ENCODE measurements around the gene ATP1A4. TPM values are rescaled to one million over a fixed set of nuclear protein-coding genes. Genes with fewer than 3 reads are reported as not detected.

The ATP1A4 gene
- total RNA-seq, 1 experiment from 2014 or later: not detected

DNA sequence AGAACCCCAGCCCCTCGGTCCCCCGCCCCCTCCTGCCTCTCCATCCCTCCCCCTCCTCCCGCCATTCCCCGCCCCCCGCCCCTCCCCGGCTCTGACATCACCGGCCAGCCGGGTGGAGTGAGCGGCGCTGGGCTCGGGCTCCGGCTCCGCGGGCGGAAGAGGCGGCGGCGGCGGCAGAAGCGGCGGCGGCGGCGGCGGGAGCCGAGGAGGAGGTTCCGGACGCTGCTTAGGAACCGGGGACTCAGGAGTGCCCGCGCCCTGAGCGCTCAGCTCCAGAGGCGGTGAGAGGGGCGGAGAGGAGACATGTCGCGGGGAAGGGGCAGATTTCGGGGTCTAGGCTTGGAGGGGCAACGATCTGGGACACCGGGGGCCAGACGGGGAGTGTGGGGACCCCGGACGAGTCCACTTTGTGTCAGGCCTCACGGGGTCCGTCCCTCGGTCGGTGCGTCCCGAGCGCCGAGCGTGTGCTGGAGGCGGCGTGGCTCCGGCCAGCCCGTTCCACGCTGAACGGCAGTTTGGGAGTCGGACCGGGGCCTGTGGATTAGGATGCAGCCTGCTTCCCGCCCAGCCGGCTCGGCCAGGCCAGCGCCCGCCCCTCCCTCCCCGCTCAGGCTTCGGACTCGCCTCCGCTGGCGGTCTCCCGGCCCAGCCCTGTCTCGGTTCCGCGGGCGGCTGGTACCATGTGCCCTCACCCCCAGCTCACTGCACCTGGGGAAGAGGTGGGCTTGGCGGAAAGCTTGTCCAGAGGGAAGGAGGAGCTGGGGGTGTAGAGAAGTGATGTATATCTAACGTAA is 54.0 kb downstream of the ATP1A4 start, which contains the start of gene PEA15:
Gene PEA15 (plus strand): TSS at position 143 of the 794 bp plus-strand sequence. CDS start 6,161 bp downstream, outside the sequence.
- DNase-seq (ENCODE audit: low spot score): peak; percentile 56

DNA sequence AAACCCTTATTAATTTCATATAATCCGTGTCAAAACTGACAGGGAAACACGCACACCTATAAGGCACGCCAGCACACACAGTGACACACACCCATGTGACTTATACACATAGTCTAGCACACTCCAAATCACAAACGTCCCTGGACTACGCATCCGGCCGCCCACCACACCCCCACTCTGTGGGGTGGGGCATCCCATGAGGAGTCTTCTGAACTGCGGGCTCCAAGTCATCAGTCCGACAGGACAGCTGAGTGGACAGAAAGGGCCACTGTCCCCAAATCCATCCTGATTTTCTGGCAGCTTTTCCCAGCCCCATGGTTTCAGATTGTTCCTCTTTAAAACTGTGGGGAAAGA is 54.6 kb downstream of the ATP1A4 start:
- peak; percentile 53 for DNase-seq (ENCODE audit: low spot score)

DNA sequence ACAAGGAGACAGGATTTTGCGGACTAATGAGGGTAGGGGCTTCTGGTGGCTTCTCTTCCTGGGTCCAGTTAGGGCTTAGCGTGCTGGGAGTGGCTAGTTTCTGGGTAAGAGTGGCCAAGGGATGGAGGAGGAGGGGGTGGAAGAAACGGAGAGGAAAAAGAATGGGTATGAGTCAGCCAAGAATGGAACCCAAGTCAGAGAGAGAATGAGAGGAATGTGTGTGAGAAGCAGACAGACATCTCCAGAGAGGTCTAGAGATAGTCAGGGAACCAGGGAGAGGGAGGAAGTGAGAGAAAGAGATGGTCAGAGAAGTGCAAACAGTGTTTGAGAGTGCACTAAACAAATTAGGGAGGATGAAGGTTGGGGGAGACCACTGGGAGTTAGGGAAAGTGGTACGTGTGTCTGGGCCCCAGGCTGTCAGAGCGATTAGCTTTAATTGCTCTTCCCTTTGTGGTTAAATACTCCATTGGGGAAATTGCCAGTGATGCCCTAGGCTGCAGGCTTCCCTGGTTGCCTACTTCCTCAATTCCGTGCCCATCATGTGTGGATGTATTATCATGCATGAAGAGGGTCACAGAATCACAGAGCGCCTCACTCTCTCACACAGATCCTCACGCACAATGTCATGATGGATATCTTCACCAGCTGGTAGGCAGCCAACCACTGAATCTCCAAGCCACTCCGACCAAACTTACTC is 55.2 kb downstream of the ATP1A4 start:
- no peak for DNase-seq (ENCODE audit: low spot score)

DNA sequence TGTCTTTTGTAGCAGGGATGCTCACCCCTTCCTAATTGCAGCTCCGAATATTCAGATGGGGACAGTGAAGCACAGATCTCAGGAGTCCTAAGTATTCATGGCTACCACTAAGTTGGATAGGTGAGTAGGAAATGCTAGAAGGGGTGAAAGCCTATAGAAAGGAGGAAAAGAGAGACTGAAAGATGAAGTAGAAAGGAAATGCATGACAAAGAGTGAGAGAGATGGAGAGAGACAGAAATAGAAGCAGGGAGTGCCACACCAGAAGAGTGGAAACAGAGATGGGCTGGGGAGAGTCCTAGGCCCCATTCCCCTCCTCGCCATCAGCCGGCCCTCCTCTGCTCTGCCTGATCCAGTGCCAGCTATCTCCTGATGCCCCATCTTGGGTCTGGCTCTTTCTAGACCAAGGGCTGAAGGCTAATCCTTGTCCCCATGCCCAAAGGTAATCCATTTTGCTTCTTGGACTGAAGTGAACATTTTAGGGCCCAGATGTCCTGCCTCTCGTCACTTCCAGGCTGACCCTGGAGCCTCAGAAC is 55.8 kb downstream of the ATP1A4 start:
- DNase-seq (ENCODE audit: low spot score): no peak

DNA sequence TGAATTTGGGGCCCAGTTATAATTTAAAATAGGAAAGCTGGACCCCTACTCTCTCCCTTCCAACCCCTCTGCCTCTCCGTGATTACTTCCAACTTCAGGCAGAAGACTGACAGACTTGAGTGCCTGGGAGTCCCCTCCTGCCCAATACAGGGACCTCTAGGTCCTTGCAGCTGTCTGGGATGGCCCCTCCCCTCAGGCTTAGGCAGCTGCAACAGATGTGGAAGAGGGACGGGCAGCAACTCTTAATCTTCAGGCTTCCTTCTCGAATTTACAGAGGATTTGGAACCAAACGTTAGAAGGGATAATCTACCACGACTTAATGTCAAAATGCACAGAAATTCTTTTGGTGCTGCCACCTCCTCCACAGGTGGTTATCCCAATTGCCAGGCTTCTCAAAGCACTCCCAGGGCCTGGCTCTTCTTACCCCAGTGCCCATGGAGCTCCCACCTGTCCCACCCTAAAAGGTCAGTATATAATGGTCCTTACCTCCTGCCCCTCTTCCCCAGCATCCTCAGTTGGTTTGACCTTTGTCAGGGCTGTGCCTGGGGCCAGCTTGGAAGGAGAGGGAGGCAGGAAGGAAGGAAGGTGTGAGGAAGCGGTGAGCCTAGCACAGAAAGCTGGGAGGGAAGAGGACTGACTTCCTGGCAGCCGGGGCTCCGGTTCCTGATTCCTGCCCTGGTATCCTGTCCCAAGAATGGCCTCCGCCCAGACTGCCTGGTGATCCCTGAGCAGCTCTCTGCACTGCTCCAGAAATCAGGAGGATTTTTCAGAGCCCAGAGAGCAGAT is 56.6 kb downstream of the ATP1A4 start:
- DNase-seq (ENCODE audit: low spot score): no peak

DNA sequence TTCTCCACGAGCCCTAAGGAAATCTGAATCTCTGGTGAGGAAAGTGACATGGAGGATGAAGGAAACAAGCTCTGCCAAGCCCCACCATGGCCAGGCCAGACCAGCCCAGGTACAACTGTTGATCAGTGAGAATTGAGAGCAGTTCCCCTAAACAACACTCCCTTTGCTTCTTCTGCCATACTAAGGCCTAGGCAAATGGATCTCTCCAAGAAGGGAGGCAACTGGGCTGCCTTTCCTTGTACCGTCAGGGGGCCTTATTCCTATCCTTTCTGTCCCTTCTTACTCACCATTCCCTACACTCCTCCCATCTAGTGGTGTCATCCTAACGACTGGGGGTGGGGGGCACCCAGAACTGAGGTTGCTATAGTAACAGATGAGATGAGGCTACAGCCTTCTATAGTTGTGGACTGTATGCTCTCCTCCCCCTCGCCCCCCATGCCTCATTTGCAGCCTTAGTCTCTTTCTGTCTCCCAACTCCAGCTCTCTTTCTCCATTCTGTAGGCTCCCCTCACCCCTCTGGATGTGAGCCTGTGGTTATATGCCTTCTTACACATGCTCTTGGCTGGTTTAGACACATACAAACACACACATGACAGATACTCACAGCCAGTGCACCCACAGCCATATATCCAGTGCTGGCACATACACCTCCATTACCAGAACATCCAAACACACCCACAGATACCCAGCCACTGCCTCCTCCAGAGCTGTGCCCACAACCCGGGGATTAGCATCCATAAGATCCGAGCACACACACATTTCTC is 57.3 kb downstream of the ATP1A4 start:
- DNase-seq (ENCODE audit: low spot score): no peak

DNA sequence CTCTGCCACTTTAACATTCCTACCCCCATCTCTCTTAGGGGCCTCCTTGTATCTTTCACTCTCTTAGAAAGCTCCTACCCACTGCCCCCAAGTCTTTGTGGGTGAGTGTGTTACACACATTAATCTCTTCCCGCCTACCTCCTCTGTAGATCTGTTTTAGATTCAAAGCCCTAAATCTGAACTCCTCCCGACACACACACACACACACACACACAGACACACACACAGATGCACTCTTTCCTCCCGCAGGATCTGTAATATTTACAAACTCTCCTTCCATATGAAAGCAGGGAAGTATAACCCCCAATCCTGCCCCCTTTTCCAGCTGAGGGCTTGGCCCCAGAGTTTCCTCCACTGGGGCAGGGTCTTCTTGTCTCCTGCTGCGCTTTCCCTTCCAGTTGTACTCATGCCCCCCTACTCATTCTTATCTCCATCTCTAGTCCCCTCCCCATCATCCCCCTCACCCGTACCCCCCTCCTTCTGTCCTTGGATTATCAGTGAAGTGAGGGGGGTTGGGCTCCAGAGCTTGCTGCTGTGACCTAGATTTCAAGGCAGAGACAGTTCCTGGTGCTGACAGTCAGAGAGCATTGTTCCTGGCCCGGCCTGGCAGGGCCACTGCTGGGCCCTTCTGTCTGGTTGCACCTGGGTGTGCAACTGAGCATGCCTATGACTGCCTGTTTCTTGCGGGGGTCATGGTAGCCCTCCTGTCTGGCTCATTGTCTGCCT is 58.1 kb downstream of the ATP1A4 start:
- no peak for DNase-seq (ENCODE audit: low spot score)

DNA sequence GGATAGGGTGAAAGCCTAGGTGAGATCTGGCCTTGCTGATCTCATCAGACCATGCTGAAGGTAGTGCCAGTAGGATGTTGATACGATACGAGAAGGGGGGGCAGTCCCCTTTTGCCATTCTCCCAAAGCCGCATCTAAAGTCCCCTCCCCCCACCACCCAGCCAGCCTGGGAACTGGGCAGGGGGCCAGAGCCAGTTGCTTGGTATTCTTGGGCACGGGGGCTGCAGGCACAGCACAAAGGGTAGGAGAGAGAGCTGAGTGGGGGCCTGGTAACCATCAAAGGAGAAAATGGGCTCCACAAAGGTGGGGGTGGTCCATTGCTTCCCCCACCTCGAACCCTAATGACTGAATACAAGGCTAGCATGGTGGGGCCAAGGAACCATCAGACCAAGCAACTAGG is 59.2 kb downstream of the ATP1A4 start:
- DNase-seq (ENCODE audit: low spot score): no peak

DNA sequence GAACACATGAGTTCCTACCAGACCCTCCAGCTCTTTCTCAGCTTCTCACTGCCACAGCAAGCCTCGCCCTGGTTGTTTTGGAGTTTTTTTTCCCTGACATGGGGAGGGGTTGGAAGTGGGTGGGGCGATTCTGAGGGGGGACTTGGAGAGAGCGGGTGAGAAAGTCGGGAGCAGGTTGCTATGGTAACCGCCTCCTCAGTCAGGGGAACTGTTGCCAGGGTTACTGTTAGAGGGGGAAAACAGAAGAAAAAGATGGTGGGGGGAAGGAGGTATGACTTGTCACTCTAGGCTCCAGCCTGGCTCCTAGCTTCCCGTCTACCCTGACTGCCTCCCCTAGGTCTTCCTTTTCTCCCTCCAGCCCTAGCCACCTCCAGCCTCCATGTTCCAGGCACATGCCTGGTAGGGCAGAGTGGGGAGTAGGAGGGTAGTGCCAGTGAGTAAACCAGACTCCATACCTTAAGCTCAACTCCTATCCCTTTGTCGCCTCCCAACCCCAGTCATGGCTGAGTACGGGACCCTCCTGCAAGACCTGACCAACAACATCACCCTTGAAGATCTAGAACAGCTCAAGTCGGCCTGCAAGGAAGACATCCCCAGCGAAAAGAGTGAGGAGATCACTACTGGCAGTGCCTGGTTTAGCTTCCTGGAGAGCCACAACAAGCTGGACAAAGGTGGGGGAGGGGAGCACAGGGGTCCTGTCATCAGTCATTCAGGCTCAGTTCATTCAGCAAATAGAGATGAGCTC is 59.8 kb downstream of the ATP1A4 start:
- DNase-seq (ENCODE audit: low spot score): no peak

DNA sequence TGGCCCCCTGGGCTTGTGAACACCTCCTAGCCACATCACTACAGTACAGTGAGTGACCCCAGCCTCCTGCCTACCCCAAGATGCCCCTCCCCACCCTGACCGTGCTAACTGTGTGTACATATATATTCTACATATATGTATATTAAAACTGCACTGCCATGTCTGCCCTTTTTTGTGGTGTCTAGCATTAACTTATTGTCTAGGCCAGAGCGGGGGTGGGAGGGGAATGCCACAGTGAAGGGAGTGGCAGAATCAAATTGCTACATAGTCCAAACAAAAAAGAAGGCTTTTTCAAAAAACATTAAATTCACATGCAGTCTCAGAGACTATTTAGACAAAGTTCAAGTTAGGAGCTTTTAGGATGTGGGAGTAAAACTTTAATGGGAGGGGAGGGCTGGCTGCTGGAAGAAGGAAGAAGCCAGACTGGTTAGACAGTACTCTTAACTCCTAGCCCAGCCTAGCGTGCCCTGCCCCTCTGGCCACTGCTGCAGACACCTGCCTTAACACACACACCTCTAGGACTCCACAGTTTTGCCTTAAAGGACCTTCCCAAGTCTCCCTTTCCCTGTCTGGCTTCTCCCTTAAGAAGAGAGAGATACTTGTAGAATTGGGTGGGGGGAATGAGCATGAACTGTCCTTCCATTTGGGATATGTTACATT is 63.2 kb downstream of the ATP1A4 start:
- DNase-seq (ENCODE audit: low spot score): no peak

DNA sequence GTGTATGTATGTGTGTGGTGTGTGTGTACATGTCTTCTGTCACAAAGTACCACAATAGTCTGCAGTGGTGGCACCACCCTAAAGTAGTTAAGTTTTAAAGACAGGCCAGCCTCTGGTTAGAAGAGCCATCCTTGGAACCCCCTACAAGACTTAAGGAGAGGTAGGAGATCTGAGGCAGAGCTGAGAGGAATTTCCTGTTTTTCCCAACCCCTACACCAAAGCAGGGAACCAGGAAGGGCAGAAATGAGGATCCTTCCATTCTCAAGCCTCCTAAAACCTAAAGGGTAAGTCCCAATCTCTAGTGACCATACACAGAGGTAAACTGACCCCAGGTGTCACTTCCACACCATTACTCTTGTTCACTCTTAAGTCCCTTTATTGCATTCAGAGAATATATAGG is 64.9 kb downstream of the ATP1A4 start:
- no peak for DNase-seq (ENCODE audit: low spot score)

DNA sequence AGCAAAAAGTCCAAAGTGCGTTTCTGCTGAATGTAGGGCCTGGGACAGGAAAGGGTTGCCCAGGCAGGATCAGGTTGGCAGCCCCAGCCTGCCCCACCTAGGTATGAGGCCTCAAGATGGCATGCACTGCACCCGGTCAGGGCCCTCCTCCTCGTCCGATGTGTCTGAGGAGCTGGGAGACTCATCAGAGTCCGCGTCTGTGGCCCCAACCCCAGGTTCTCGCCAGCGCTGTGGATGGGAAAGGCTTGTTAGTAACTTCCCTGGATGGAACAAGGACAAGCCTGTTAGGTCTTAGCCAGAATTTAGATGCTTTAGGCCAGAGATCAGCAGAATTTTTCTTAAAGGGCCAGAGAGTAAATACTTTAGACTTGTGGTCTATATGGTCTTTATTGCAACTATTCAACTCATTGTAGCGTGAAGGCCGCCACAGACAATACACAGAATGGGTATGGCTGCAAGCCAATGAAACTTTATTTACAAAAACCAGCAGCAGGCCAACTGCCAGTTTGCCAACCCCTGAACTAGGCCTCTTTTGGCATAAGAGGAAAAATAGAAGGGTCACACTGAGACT is 66.2 kb downstream of the ATP1A4 start:
- DNase-seq (ENCODE audit: low spot score): no peak

DNA sequence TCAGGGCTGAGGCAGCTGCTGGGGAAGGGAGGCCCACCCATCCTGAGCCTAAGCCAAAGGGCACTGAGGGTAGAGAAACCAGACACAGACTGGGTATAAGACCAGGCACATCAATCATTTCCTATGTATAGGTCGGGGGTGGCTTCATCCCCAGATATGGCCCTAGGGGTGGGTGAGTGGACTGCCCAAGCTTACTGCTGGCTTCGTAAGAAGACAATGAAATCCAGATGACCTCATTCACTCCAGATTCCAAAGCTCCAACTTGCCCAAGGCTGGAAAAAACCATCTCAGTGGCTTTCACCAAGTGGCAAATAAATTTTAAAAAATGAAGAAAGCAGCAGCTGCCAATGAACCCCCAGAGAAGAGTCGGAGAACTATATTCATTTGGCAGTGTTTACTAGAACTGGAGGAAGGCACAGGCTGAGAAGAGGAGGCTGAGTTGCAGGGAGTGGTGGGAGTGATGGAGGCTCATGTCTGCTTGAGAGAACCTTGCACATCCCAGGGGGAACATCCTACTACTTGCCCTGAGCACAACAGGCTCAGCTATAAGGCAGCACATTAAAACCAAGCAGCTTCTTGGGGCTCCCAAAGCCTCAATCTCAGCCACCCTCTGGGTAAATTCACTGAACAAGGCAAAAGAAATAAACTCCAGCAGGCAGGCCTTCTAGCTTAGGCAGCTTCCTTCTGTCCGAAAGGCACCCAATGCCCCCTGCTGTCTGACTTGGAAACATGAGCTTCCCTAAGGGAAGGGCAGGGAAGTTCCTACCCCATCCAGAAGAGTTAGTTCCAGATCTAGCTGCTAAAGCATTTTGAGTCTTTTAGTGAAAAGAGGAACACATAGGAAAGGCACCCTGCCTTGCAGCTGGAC is 67.9 kb downstream of the ATP1A4 start:
- DNase-seq (ENCODE audit: low spot score): peak; percentile 50

DNA sequence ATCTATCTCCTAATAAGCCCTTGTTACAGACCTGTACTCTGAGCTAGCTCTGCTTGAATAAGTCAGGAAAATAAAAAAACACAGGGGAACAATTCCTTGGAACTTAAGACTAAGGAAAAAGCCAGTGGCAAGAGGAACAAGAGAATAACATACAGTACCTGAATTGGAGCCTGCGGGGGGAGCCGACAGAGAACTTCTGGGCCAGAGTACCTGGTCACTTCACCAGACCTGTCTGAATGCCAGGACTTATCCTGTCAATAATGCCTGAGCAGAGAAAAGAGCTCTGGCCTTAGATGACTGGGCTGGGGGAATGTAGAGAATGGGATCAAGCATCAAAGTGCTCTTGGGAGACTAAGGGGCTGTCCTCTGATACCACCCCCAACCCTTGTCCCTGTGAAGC is 68.9 kb downstream of the ATP1A4 start:
- DNase-seq (ENCODE audit: low spot score): no peak

DNA sequence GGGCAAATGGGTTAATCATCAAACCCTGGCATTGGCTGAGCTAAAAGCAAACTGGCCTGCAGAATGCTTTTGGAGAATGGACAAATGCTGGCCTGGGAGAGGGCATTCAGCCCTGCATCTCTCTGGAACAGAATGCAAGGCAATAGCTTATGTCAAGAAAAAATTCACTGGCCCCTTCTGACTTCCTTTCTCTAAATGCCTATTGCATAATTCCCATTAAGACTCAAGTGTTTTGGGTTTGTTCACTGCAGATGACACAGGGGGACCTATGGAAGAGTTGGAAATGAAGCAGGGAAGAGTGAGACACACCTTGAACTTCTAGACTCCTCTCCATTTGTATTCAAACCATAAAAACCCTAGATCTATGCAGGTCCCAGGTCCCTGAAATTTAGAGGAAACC is 69.7 kb downstream of the ATP1A4 start:
- DNase-seq (ENCODE audit: low spot score): no peak

DNA sequence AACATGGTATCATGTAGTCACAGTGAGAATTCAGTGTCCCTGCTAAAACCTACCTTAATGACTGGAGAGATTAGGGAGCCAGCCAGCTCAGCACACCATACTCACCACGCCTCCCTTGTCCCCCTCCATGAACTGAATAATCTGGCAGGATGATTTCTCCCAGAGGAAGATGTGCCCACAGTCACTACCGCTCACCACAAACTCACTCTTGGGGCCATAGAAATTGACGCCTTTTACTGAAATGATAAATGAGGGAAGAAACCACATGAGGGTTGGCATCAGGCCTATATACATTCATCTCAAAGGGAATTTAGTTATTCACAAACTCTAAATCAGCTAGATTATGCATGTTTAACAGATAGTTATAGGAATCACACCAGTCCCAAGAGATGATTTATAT is 71.1 kb downstream of the ATP1A4 start:
- DNase-seq (ENCODE audit: low spot score): no peak

DNA sequence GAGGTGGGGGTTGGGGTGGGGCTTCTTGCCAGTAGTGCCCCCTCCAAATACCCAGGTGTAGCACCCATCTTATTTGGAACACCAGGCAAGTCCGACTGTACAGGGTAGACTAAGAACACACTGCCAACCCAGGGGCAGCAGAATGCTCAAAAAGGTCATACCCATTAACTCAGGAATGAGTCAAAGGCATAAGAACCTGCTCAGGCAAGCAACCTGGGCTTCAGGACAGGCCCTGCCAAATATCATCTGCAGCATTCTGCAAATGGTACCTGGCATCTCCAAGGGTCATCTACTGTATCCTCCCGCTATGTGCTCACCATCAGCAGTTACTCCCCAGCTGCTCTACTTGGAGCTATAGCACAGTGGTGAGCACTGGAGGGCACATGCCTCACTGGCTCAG is 73.2 kb downstream of the ATP1A4 start:
- DNase-seq (ENCODE audit: low spot score): no peak

DNA sequence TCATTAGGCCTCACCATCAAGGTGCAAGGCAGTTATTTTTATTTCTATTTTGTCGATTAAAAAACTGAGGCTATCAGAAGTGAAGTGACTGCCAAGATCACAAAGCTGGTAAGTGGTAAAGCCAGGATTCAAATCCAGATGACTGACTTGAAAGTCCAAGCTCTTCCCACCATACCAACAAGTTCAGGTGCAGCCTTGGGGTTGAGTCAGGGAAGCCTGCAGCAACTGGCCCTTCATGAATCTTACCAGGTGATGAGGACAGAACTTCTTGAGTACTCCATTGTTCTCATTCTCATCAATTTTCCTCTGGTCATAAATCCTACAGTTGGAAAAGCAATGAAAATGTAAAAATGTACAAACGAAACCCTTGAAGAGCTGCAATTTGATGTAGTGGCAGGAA is 73.9 kb downstream of the ATP1A4 start:
- DNase-seq (ENCODE audit: low spot score): no peak
